GM12891 (cell line): Measurements from ENCODE around the gene BRD4.

Experiments used
- POLR2A ChIP-seq: IDR thresholded peaks from 2 replicates; pipeline ENCODE4 v1.6.1; 2011; ENCODE audit warnings: low read depth, low read length, control low read depth
- POLR2AphosphoS5 ChIP-seq: IDR thresholded peaks from 2 replicates; pipeline ENCODE4 v1.6.1; 2011; ENCODE audit warnings: low read depth, low read length, control low read depth
- TAF1 ChIP-seq: IDR thresholded peaks from 2 replicates; pipeline ENCODE4 v1.6.1; 2011; ENCODE audit warnings: low read depth, low read length, control low read depth

DNA sequence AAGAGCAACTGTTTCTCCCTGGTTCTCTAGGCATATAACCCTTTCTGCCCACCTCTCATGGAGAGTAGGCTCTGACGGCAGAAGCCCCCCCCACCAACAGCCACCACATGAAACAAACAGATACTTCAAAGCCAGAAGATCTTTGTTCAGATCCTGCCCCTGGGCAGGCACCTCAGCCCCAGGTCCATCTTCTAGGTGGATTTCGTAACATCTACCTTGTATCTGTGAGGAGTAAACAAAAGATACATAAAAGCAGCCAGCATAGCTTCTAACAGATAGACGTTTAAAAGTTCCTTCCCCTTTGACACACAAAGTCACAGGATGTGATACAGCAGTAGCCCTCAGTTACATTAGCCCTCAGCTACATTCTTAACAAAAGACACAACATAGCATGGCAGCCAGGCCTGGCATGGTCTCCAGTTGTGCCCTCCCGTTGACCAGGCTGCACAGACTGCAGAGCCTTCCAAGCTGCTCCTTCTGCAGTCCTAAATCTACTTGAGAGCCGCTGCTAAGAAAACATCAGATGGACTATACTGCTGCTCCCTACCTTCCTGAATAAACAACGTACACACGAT is 35.4 kb downstream of the BRD4 start:
- TF ChIP-seq TAF1 (no peak), POLR2A (no peak), POLR2AphosphoS5 (no peak)
